Measurements from ENCODE around the gene SCN10A.

GRCh38 chr3:38723569-38724391 is 92.2 kb downstream of the SCN10A start:
- no peak for TF ChIP-seq CTCF (IDR thresholded peaks at IDR 0.05)
- TF ChIP-seq POLR2A (IDR thresholded peaks at IDR 0.05) = no peak
- TF ChIP-seq POLR2AphosphoS5 (IDR thresholded peaks at IDR 0.05) = no peak
